ENCODE measurements around the gene CCND2. TPM values are rescaled to one million over a fixed set of nuclear protein-coding genes. Genes with fewer than 3 reads are reported as not detected.

Gene CCND2
- total RNA-seq, 1 donor from 2014 or later: 12.6 TPM

GRCh38 chr12:4322726-4323125, 49.2 kb downstream of the CCND2 start:
- peaks cover 3% of the 10 kb centered on the region for H3K36me3 Mint-ChIP-seq (ENCODE audit: unreplicated experiment)
- no peak for DNase-seq (ENCODE audit: extremely low spot score, unreplicated experiment)
- H3K4me1 Mint-ChIP-seq (ENCODE audit: unreplicated experiment): peaks cover 24% of the 10 kb centered on the region
- no peak for TF ChIP-seq CTCF (IDR thresholded peaks at IDR 0.05)
- H3K27me3 Mint-ChIP-seq (ENCODE audit: unreplicated experiment): no peaks in the 10 kb centered on the region
- H3K27ac Mint-ChIP-seq (ENCODE audit: unreplicated experiment): no peak overlapping the region
- peak overlapping the region; percentile 32 for H3K4me3 Mint-ChIP-seq (ENCODE audit: unreplicated experiment)
- H3K9me3 Mint-ChIP-seq (ENCODE audit: unreplicated experiment): no peaks in the 10 kb centered on the region

Other genes starting within 250 kb of the CCND2 start
- gene TIGAR, start 47.5 kb downstream of the CCND2 start, total RNA-seq: 16.6 and 19.9 TPM in 2 replicates
- gene FGF23, start 106.0 kb downstream of the CCND2 start, total RNA-seq: not detected in 2 replicates
- gene FGF6, start 172.1 kb downstream of the CCND2 start, total RNA-seq: not detected in 2 replicates